ENCODE measurements around the gene TNS1. TPM values are rescaled to one million over a fixed set of nuclear protein-coding genes. Genes with fewer than 3 reads are reported as not detected.

Gene TNS1
- total RNA-seq, 4 donors from 2014 or later = 57.7 to 120 (median 95.7) TPM

GRCh38 chr2:217993138-217993537, 9.7 kb downstream of the TNS1 start:
- intact Hi-C loops (cut with DNase I; ENCODE audit: low total_unique reads) = no loop called here

GRCh38 chr2:217992061-217992460, 10.7 kb downstream of the TNS1 start:
- intact Hi-C loops (cut with DNase I; ENCODE audit: low total_unique reads) = no loop called here
- 71 to 86% methylated on average over 3 of the region's 3 CpGs for WGBS, 2 donors
- DNase-seq (ENCODE audit: low spot score in 2 of 2) = no peak
- no peak overlapping the region for H3K4me3 ChIP-seq (ENCODE audit: low read depth, poor library complexity, severe bottlenecking)
- TF ChIP-seq CTCF (IDR thresholded peaks at IDR 0.05) = no peak
- TF ChIP-seq POLR2A (IDR thresholded peaks at IDR 0.05) = no peak

More at GRCh38 chr2:217993138-217993537, 9.7 kb downstream of the TNS1 start:
- 50 to 54% methylated on average over 6 of the region's 6 CpGs for WGBS, 2 donors
- no peak for TF ChIP-seq POLR2A (IDR thresholded peaks at IDR 0.05)
- TF ChIP-seq CTCF (IDR thresholded peaks at IDR 0.05) = no peak
- DNase-seq (ENCODE audit: low spot score in 2 of 2) = no peak
- no peak overlapping the region for H3K4me3 ChIP-seq (ENCODE audit: low read depth, poor library complexity, severe bottlenecking)

GRCh38 chr2:217990791-217991465, 11.9 kb downstream of the TNS1 start:
- 90 to 91% methylated on average over 8 to 9 of the region's 9 CpGs for WGBS, 2 donors
- no peak for TF ChIP-seq POLR2A (IDR thresholded peaks at IDR 0.05)
- TF ChIP-seq CTCF (IDR thresholded peaks at IDR 0.05) = no peak
- DNase-seq (ENCODE audit: low spot score in 2 of 2) = no peak
- intact Hi-C loops (cut with DNase I; ENCODE audit: low total_unique reads) = no loop called here
- H3K4me3 ChIP-seq (ENCODE audit: low read depth, poor library complexity, severe bottlenecking) = no peak overlapping the region

- WGBS, 2 donors = 92 to 95% methylated on average over 3 of the region's 3 CpGs
- intact Hi-C loops (cut with DNase I; ENCODE audit: low total_unique reads) = no loop called here
- no peak overlapping the region for H3K4me3 ChIP-seq (ENCODE audit: low read depth, poor library complexity, severe bottlenecking)
- TF ChIP-seq POLR2A (IDR thresholded peaks at IDR 0.05) = no peak
- TF ChIP-seq CTCF (IDR thresholded peaks at IDR 0.05) = no peak
- DNase-seq (ENCODE audit: low spot score in 2 of 2) = no peak
Measured at GRCh38 chr2:217990389-217990788, 12.4 kb downstream of the TNS1 start.

GRCh38 chr2:217989221-217989948, 13.4 kb downstream of the TNS1 start:
- WGBS, 2 donors = 46 to 50% methylated on average over 9 of the region's 9 CpGs
- no peak overlapping the region for H3K4me3 ChIP-seq (ENCODE audit: low read depth, poor library complexity, severe bottlenecking)
- no peak for TF ChIP-seq CTCF (IDR thresholded peaks at IDR 0.05)
- TF ChIP-seq POLR2A (IDR thresholded peaks at IDR 0.05) = no peak
- intact Hi-C loops (cut with DNase I; ENCODE audit: low total_unique reads) = loop anchor here (5.0 kb wide), 1 partner anchor 102 kb away; no protein-coding TSS in a partner anchor
- DNase-seq (ENCODE audit: low spot score in 2 of 2) = no peak

All from lower leg skin (tissue), 4 donors.